Right cardiac atrium (tissue), 5 donors: ENCODE data around the gene YTHDF1. TPM values are rescaled to one million over a fixed set of nuclear protein-coding genes. Genes with fewer than 3 reads are reported as not detected.

Source experiments
- ATAC-seq, 2 donors: fragments of 200-7000 bp; cut with Tn5 transposase; one replicate each; pipeline versions ENCODE4 v1.8.0 to v1.9.1; 2020; ENCODE audit warnings: moderate library complexity in 2 of 2, mild to moderate bottlenecking in 1 of 2
- DNase-seq, 3 donors: peaks; one replicate each; pipeline ENCODE4 v3.0.0-alpha.2; 2020
- H3K27ac ChIP-seq: one replicate; pipeline ENCODE4 v1.5.1; 2013; ENCODE audit warnings: mild to moderate bottlenecking, low read length, control low read depth, moderate library complexity
- H3K27me3 ChIP-seq: one replicate; pipeline ENCODE4 v1.6.1; 2013; ENCODE audit not compliant: control insufficient read depth, insufficient read depth
- H3K4me1 ChIP-seq: one replicate; pipeline ENCODE4 v1.6.1; 2013; ENCODE audit warnings: low read length; ENCODE audit not compliant: control insufficient read depth, insufficient read depth
- H3K4me3 ChIP-seq: one replicate; pipeline ENCODE4 v1.5.1; 2013; ENCODE audit warnings: low read length, control low read depth
- H3K9me3 ChIP-seq: one replicate; pipeline ENCODE4 v1.6.1; 2013; ENCODE audit warnings: low read length; ENCODE audit not compliant: control insufficient read depth
- WGBS: extraction: QIAGEN DNeasy Blood & Tissue Kit; methylation state at CpG from one replicate; pipeline ENCODE4 v1.1.7; 2013; 5-methylcytosine and 5-hydroxymethylcytosine counted together
- intact Hi-C, 4 donors: fragments of 100-400 bp; cut with DNase I; formaldehyde crosslinking; loops; one replicate each; pipeline versions ENCODE4 v1.11.0 to v1.14.0; 2022 to 2023
- microRNA-seq, 2 donors: library from miRNA; unstranded; fragments of <30 nt; microRNA quantifications; one replicate each; pipeline ENCODE4 v1.2.0, GENCODE V29; 2020 to 2021
- polyA plus RNA-seq: library from polyadenylated mRNA; stranded (reverse); fragments of 200-250 nt; gene quantifications from one replicate; pipeline ENCODE4 v1.2.3, GENCODE V29; 2013
- total RNA-seq, 4 donors: library from RNA; stranded (reverse); fragmentation: NEBNext Ultra II Directional; extraction: Animal tissue kit (Norgen Biotek cat#: 25700); gene quantifications; one replicate each; pipeline ENCODE4 v1.2.1, GENCODE V29; 2021
- donor health status: healthy with polysubstance abuse.
- donor health status: DM: no; HTN: yes; CAD: no.
- donor health status: DM: no; HTN: no; CAD: no.
- donor health status: DM: no; HTN: yes; CAD: no; lungs with severe emphysema.
- donor health status: DM: yes; HTN: yes; CAD: no.

Gene YTHDF1
- total and polyA plus RNA-seq, 5 donors, result 15.3 to 27.6 (median 24.5) TPM

DNA sequence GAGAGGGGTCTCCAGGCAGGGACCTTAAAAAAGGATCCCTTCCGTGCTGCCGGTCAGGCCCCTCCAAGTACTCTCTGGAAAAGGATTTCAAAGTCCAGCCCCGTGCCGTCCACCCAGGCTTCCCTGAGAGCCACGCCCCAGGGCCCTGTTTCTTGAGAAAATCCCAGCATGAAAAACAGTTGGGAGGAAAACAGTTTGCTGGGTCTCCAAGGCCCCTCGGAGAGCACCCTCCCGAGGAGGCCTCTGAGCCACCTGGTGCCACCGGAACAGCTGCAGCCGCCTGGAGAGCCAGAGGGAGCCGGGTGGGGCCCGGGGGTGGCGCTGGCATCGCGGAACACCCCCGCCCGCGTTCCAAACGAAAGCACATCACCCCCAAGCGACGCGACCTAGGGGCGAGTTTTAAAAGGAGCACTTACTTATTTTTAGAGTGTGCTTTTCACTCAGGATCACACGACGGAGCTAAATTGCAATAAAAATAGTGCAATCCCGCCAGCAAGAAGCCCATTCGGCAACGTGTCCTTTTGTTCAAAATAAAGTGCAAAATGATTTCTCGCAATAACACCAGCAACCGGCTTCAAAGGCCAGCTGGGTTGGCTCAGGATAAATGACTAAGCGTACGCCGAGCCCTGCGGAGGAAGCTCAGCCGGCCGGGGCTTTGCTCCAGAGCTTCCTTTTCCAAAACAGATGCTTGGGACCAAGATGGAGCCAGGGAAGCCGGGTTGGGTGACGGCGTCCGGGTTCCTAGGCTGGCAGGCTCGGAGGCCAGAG lies 64.2 kb downstream of the YTHDF1 start:
- Histone ChIP-seq H3K9me3 (peaks cover under 1% of the 10 kb centered on the region), H3K4me3 (no peak overlapping the region), H3K27ac (no peak overlapping the region), H3K4me1 (no peaks in the 10 kb centered on the region), H3K27me3 (no peaks in the 10 kb centered on the region)
- DNase-seq (peak in 2 of 3 donors; percentile 7 to 47), ATAC-seq (no peak)
- intact Hi-C loops, result no loop called here
- WGBS, result 47% methylated on average over 40 of the region's 40 CpGs

- Histone ChIP-seq H3K9me3 (peaks cover 2% of the 10 kb centered on the region), H3K27me3 (no peaks in the 10 kb centered on the region), H3K27ac (no peak overlapping the region), H3K4me1 (no peaks in the 10 kb centered on the region), H3K4me3 (no peak overlapping the region)
- no peak for ATAC-seq
- 78% methylated on average over 23 of the region's 23 CpGs for WGBS
- intact Hi-C loops, result no loop called here
- peak in 2 of 3 donors; percentile 7 to 33 for DNase-seq
Observed at GRCh38 chr20:63150911-63151531, 64.9 kb downstream of the YTHDF1 start.

DNA sequence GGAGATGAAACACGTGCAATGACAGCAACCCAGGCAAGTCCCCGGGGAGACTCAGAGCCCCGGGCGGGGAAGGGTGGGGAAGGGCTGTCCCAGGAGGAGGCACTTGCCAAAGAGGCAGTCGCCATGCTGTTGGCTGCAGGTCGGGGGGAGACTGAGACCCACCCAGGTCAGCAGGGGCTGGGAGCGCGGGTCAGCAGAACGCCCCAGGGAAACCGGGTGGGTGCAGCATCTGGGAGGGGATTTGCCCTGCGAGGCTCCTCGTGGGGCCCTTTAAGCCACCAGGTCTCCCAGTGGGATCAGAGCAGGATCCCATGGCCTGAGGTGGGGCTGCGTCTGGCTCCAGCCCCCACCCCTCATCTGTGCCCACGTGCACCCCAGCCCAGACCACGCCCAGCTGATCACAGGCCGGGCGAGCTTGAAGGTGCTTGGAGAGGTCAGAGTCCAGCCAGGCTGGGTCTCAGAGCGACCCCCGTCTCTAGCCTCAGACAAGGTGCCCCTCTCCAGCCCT lies 65.5 kb downstream of the YTHDF1 start:
- WGBS, result 81% methylated on average over 19 of the region's 19 CpGs
- DNase-seq, result peak in 2 of 3 donors; percentile 6 to 53
- intact Hi-C loops, result no loop called here
- Histone ChIP-seq H3K27ac (no peak overlapping the region), H3K27me3 (no peaks in the 10 kb centered on the region), H3K9me3 (peaks cover 2% of the 10 kb centered on the region), H3K4me1 (no peaks in the 10 kb centered on the region), H3K4me3 (no peak overlapping the region)
- ATAC-seq, result no peak

- WGBS, result 55% methylated on average over 13 of the region's 13 CpGs
- H3K4me3 ChIP-seq, result no peak overlapping the region
- no peaks in the 10 kb centered on the region for H3K4me1 ChIP-seq
- H3K27ac ChIP-seq, result no peak overlapping the region
- H3K27me3 ChIP-seq, result no peaks in the 10 kb centered on the region
- ATAC-seq (no peak), DNase-seq (peak in 2 of 3 donors; percentile 2 to 17)
- H3K9me3 ChIP-seq, result peaks cover 2% of the 10 kb centered on the region
- intact Hi-C loops, result no loop called here
Observed at GRCh38 chr20:63149531-63150192, 66.3 kb downstream of the YTHDF1 start.

DNA sequence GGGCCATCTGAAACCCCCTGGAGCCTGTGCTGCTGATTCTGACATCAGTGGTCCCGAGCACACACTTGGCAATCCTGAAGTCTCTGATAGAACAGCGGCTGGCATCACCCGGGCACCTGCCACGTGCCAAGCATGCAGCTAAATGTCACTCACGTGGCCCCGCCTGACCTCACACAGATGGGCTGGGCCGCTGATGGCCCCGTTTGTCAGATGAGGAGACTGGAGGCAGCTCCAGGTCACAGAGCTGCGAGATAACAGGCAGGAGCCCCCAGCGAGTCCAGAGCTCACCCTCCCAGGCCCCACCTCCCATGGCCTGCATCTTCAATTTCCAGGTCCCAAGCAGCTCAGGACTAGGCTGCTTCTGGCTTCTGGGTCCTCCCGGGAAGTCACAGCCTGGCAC lies 67.2 kb downstream of the YTHDF1 start:
- H3K9me3 ChIP-seq, result peaks cover 2% of the 10 kb centered on the region
- no peaks in the 10 kb centered on the region for H3K4me1 ChIP-seq
- H3K27me3 ChIP-seq, result no peaks in the 10 kb centered on the region
- intact Hi-C loops, result no loop called here
- WGBS, result 83% methylated on average over 11 of the region's 11 CpGs
- no peak overlapping the region for H3K27ac ChIP-seq
- DNase-seq (peak in 2 of 3 donors; percentile 2 to 26), ATAC-seq (no peak)
- no peak overlapping the region for H3K4me3 ChIP-seq

GRCh38 chr20:63147532-63147931 lies 68.4 kb downstream of the YTHDF1 start:
- no peak overlapping the region for H3K27ac ChIP-seq
- intact Hi-C loops, result no loop called here
- DNase-seq (no peak), ATAC-seq (no peak)
- no peak overlapping the region for H3K4me3 ChIP-seq
- no peaks in the 10 kb centered on the region for H3K27me3 ChIP-seq
- 60% methylated on average over 2 of the region's 2 CpGs for WGBS
- peaks cover 2% of the 10 kb centered on the region for H3K9me3 ChIP-seq
- H3K4me1 ChIP-seq, result no peaks in the 10 kb centered on the region

Small RNA genes lying within 50 kb of the gene (microRNA-seq; reads per million reads assigned to microRNA genes)
- 0 reads per million in 2 donors for gene MIR124-3
- gene MIR3196, result 0 to 0.54 reads per million in 2 donors

Other genes starting within 250 kb of the YTHDF1 start
- gene BHLHE23, start 209.2 kb downstream of the YTHDF1 start, total RNA-seq, result not detected
- gene BHLHE23, start 209.2 kb downstream of the YTHDF1 start, polyA plus RNA-seq, result not detected
- not detected for gene BIRC7, start 19.8 kb upstream of the YTHDF1 start, total RNA-seq
- gene BIRC7, start 19.8 kb upstream of the YTHDF1 start, polyA plus RNA-seq, result not detected
- gene NKAIN4, start 38.3 kb upstream of the YTHDF1 start, total RNA-seq, result not detected
- gene NKAIN4, start 38.3 kb upstream of the YTHDF1 start, polyA plus RNA-seq, result not detected
- 10 to 100 TPM; 39.5 to 50.7 (median 41.7) TPM for gene ARFGAP1, start 56.7 kb upstream of the YTHDF1 start, total RNA-seq
- 36.9 TPM for gene ARFGAP1, start 56.7 kb upstream of the YTHDF1 start, polyA plus RNA-seq
- not detected for gene COL20A1, start 77.1 kb upstream of the YTHDF1 start, total RNA-seq
- gene COL20A1, start 77.1 kb upstream of the YTHDF1 start, polyA plus RNA-seq, result not detected
- gene CHRNA4, start 145.2 kb upstream of the YTHDF1 start, total RNA-seq, result under 1 TPM in 3 of 4 donors, not detected in 1; 0.17 to 0.54 (median 0.38) TPM
- 0.02 TPM for gene CHRNA4, start 145.2 kb upstream of the YTHDF1 start, polyA plus RNA-seq